ENCODE measurements around the gene HPSE2.
"Not testable (repeated sequence)": the region's sequence is repeated elsewhere in the genome, so short reads cannot be mapped to it uniquely, and the experiment has no call there.

The HPSE2 gene

DNA sequence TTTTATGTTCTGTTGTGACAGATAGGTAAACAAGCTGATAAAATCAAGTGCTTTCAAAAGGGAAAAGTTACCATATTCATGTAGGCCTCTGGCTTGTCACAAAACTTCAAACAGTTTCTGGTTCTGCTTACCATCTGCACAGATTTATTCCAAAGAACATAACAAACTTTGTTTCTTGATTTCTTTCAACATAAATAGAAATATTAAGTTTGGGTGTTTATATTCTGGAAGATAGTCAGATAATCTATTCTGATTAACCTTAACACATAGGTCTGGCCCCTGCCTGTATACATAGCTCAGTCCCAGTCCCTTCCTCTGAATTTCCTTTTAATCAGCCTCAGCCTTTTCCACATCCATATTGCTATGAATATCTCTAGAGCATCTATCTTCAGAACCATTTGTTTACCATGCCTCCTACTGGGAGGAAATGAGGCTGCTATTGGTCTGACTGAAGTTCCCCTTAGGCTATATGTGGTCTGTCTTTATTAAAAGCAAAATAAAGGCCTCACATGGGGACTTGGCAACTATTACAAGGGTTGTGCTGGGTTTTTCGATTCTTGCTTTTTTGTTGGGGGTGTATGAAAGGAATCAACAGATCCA, 319.0 kb downstream of the HPSE2 start:
- no peak for DNase-seq

DNA sequence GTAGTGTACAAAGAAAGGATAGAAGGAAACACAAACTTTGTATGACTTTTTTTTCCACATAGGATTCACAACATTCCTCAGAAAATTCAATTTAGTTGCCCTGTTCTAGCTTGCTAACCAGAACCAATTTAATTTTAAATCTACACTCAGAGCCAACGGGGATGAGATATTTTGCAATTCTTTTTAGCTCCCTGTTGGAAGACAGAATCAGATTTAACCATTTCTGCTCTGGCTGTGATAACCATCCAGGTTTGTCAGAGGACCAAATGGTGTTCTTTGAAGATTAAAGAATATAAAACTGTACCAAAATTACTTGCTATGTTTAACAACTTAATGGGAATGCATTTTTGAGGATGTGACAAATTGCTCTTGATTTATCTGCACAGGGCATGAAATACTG, 319.7 kb downstream of the HPSE2 start:
- no peak for DNase-seq

DNA sequence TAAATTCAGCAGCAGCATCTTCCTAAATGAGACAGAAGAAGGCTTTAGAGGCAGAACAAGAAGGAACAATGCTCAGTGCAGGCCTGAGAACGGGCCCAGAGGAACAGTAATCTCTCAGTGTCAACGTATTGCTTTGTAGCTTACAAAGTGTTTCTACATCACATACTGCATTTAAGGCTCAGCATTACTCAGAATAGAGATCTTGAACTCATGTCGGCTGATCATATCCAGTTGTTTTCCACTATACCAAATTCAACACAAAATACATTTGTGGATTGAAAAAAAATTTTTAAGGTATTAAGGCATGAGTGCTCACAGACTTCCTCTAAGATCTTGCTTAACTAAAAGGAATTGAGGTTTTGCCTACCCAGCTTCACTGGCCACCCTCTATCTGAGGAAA, 325.1 kb downstream of the HPSE2 start:
- no peak for DNase-seq

DNA sequence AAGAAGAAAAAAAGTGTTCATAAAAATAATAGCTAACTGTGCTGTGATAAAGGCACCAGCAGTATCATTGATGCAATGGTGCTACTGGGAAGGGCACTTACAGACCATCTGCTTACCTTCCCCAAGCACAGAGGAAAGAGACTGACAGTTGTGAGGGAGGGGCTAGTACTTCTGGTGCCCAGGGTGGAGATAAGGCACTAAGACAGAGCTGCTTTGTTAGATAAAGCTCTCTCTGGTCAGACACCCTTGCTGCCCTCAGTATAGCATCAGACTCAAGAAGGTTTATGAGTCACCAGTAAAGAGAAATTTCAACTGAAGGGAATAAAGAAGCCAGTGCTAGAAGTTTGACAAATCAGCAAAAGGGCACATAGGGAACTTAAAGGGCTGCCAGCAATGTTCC, 325.6 kb downstream of the HPSE2 start:
- DNase-seq = no peak

DNA sequence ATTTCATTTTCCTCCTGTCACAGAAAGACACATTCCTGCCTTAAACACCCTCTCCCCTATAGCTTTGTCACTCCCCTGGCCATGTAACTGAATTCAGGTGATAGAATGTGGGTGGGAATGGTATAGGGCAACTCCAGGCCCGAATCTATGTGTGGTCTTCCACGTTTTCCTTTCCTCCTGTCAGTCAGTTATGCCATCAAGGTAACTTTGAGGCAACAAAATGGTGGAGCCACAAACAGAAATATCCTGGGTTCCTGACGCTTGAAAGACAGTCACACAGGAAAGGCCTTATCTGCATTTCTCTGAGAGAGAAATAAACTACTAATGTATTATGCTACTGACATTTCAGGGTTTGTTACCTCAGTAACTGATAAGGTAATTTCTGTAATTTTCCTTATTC, 326.8 kb downstream of the HPSE2 start:
- no peak for DNase-seq

DNA sequence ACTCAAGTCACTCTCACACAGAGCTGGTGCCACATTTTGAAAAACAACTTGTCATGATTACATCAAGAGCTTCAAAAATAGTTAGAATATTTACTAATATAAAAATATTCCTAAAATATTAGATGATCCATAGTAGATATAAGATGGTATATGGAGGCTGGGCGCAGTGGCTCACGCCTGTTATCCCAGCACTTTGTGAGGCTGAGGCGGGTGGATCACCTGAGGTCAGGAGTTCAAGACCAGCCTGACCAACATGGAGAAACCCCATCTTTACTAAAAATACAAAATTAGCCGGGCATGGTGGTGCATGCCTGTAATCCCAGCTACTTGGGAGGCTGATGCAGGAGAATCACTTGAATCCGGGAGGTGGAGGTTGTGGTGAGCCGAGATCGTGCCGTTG, 327.4 kb downstream of the HPSE2 start:
- not testable (repeated sequence) for DNase-seq

DNA sequence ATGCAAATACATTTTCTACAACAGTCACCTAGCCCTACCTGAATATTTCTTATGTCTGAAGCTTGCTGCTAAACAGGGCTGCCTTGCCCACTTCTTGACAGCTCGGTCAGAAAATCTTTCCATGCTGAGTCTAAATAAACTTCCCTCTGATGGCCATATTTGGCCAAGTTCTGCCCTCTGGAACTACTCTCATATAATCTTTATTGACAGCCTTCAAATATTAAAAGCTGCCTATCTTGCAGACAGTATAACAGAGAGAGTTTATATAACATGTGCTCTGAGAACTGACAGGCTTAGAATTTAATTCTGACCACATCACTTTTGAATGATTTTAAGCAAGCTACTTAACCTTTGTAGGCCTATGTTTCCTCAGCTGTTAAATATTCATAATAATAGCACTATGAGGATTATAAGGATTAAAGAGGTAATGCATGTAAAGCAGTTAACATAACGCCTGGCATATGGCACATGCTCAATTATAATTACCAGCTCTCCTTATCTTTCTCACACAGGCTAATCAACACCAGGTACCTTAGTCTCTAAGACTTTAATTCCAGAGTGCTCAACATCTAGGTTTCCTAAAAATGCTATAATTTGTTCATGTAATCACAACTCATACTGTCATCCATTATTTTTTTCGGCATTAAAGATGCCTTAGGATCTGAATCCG, 334.1 kb downstream of the HPSE2 start:
- no peak for DNase-seq

DNA sequence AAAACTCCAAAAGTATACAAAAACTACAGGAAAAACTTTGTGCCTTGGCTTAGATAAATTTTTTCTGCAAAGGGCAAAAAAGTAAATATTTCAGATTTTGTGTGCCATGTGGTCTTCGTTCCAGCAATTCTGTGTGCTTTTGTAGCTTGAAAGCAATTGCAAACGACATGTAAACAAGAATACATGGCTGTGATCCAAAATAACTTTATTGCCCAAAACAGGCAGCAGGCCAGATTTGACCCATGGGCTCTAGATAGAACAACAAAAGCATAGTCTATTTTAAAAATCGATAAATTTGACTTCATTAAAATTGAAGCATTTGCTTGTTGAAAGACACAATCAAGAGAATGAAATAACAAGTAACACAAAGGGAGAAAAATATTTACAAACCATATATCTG, 336.6 kb downstream of the HPSE2 start:
- no peak for DNase-seq

DNA sequence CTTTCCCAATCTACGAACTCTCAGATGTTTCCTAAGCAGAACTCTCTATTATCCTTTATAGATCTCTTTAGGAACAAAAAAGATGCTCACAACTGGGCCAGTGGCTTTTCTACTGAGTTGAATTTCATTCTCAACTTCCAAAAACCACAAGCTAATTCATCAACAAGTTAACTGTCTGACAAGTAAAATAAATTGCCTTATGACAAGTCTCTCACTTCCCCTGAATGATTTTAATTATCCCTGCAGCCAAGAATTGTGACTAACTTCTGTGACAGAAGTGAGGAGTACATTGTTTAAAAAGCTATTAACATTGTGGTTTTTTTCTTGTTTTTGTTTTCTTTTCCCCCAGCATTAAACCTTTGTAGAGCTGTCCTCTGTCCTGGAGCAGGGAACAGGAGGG, 343.1 kb downstream of the HPSE2 start:
- DNase-seq = no peak

DNA sequence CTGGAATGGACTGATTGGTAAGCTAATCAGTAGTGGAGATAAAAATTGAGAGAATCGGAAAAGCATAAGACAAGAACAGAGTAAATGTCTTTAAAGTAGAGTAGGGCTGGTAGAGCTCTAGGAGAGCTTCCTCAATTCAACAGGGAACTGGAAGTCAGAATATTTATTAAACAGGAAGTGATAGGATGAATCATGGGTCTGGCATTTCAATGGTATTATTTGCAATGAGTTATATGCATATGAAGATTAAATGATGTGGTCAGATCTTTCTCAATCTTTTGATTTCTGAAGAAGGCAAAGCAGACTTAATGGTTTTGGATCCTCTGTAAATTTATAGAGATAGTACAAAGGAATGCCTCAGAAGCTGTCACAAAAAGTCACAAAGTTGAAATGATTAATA, 349.0 kb downstream of the HPSE2 start:
- no peak for DNase-seq

DNA sequence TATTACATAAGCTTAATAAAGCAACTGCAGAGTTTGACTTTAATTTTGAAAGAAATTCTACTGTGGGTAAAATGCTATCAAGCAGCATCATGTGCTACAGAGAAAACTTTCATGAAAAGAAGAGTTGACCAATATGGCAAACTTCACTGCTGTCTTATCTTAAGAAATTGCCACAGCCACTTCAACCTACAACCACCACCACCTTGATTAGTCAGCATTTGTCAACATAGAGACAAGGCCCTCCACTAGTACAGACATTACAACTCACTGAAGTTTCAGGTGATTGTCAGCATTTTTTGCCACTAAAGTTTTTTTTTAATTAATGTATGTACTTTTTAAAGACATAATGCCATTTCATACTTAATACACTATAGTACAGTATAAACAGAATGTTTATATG, 350.3 kb downstream of the HPSE2 start:
- DNase-seq = no peak

DNA sequence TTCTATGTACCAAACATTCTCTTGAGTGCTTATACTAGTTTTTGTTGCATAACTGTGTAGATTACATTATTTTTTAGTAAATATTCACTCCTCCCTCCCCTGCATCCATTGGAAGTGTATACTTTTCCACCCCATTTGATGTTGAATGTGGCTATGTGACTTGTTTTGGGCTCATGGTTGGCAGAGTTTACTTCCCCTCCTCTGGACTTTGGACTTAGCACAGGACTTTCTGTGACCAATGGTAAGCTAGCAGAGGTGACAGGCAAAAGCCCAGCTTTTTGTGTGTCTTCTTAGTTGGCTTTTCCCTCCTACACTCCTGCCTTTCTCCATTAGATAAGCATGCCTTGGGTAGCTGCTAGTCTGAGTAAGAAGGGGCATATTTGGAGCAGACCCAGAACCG, 353.9 kb downstream of the HPSE2 start:
- no peak for DNase-seq

DNA sequence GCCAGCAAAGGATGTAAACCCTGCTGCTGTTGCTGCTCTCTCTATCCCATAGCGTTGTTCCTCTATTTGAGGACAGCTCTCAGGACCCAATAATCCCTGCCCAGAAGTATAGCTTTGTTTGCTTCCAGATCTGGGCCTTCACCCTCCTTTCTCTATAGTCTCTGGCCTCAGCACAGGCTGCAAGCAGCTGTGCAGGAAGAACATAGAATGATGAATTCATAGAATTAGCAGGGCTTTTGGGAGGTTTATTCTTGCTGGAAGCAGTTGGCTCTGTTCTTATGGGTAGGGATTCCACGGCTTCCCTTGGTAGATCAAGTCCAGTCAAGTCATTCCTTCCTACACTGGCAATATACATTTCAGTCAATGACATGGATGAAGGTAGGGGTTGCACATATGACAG, 354.7 kb downstream of the HPSE2 start:
- DNase-seq = no peak

DNA sequence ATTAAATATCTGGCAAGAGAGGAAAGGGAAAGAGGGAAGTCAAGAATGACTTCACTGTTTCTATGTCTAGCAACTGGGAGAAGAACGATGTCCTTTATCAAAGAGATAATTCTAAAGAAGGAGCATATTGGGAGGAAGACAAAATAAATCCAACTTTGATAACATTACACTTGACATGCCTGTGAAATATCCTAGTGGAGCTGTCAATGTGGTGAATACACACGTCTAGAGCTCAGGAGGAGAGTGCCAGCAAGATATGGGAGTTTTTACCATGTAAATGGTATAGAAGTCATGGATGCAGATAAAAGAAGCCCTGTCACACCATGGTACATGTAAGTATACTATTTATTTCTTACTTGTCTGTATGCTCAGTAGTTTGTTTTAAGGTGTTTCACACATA, 356.7 kb downstream of the HPSE2 start:
- DNase-seq = no peak

DNA sequence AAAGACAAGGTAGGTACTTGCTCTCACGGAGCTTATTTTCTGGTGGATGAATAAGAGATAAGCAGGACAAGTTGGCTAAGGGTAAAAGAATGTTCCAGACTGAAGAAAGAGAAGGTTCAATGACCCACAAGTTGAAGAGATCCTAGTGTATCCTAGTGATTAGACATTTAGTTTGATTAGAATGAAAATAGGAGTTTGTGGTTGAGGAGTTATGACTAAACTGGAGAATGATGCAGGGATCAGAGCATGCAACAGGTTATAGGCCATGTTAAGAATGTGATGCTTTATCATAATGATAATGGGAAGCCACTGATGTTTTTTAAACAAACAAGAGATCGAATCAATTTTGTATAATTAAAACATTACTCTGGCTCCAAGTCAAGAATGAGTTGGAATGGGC, 357.2 kb downstream of the HPSE2 start:
- DNase-seq = no peak

DNA sequence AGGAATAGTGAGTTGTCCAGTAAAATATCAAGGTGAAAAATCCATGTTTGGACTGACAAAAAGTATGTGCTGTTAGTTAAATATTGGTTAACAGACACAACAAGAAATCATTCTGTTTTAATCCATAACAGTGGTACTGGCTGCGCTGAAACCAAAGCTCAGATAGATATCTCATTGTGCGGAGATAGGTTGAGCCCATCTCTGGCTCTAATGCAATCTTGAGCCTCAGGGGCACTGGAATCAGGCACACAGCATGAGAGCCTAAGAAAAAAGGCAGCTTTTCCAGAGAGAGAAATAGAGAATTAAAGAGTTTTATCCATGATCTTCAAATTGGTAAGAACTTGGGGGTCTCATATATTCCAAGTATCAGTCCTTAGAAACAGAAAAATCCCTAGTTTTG, 373.7 kb downstream of the HPSE2 start:
- no peak for DNase-seq

DNA sequence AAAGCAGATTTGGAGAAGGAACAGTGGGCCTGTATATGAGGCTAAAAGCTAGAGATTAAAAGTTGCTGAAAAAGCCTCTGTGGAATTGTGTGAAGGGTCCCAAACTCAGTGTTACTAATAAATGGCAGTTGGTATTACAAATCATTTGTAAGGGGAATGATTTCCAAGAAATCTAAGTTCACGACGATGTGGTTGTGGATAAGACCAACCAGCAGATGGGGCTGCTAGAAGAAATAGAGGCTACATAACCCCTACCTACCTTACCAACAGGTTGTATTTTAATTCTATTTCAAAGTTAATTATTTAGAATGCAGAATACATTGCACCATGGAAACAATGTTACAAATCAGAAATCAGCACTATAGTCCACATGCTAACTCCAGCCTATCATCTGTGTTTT, 377.1 kb downstream of the HPSE2 start:
- no peak for DNase-seq

DNA sequence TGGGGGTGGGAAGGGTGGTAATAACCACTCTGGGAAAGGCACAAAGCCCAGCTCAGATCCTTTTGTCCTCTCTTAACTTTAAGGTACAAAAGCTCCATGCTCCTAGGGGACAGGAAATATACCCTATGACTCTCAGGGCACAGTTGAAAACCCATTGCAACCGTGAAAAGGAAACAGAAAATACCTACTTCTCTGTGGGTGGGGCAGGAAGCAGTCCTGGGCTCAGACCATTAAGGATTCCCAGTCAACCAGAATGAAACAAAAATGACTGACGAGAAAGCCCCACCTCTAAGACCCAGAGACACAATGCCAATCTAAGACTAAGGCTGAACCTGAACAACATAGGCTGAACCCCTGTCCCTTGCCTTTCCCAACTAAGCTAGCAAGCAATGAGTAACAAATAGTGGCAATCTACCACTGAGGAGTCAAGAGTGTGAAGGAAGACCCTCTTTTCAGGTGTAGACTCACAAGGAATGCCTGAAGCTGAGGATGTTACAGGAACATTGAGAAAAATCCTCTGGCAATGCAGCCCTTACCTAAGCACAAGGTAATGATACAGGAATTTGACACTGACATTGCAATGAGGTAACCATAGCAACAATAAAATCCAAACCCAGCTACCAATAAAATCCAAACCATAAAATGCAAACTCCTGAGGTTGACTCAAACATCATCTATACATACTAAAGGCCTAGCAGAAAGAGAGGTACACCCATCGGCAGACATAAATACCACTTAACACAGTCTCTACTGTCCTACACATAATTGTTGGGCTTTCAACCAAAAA, 380.1 kb downstream of the HPSE2 start:
- no peak for DNase-seq

DNA sequence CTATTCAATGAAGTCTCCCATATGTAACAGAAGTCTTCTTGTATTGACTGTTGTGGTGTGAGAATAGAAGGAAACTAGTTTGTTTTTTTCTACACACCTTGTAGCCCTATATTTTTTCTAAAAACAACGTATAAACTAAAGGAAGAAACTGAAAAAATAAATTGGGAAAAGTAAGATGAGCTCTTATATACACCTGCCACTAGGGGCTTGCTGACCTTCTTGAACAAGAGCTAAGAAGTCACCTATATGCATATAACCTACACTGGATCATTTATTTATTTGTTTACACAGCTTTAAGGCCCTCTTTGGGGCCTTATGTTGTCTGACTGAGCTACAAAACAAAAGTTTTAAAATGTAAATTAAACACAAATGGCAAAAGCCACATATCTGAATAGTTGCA, 383.0 kb downstream of the HPSE2 start:
- DNase-seq = no peak

DNA sequence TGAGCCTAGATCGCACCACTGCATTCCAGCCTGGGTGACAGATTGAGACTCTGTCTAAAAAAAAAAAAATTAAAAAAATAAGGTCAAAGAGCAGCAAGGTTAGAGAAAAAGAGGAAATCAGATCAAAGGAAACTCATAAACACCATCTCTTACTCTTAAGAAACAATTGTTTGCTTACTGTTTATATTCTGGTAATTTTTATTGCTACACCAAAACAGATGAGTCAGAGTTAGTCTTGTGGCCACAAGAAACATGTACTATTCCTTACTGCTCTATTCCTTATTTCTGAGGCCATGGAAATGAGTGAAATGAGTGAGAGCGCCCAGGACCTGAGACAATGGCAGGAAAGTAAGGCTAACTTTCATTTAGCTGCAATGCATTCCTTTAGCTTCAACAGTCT, 387.3 kb downstream of the HPSE2 start:
- DNase-seq = no peak

DNA sequence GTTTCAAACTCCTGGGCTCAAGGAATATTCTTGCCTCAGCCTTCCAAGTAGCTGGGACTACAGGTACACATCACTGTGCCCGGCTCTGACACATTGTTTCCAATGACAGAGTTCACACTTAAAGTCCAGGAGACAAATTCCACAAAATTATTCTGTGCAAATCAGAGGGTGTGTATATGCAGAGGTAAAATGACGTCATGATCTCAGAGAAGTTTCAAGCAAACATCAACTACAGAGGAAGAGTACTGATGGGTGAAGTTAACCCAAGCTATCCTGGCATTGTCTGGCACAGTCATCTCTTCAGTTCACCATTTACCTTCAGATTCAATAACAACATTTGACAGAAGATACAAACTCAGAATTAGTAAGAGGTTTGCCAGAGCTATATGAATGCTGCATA, 388.9 kb downstream of the HPSE2 start:
- DNase-seq = no peak

DNA sequence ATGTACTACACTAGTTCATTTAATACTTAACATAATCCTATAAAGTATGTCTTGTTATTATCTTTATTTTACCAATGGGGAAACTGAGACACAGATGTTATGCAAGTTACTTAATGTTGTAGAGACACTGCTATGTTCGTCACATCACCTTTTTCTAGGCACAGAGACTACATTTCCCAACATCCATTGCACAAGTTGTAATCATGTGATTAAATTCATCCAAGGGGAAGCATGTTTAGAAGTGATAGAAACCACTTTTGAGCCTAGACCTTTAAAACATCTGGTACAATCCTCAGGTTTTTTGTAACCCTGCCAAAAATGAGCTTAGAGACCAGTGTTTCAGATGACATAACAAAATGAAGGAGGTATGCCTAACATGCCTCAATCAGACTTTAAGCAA, 402.1 kb downstream of the HPSE2 start:
- DNase-seq = no peak

DNA sequence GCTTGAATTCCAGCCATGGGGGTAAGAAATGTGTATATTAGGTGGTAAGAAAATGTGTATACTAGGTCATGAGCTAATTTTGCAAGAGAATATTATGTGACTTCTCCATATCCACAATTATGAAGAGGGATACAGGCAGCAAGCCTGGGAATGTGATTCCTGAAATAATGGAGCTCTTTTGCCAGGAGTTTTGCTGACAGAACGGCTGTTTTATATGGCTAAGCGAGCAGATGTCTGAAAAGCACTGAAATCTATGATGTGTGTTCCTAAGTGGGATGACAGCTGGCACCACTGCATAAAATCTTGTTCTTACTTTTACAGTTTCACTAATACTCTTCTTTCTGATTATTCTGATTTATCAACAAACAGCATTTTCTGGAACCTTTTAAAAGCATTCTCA, 402.9 kb downstream of the HPSE2 start:
- no peak for DNase-seq

DNA sequence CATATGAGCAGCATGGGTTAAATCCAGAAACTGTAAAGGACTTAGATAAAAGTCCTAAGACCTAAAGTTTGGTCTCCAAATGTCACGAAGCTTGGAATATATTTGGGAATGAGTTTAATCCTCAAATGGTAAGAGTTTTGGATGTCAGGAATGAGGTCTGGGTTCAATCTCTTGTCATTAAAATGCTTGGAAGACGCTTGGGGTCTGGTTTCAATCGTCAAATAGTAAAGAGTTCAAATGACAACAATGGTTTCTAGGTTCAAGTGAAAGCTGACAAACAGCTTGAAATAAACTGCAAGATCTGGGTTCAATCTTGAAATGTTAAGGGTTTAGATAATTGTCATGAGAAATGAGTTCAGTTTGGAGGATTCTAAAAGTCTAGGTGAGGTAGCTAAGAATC, 403.5 kb downstream of the HPSE2 start:
- DNase-seq = no peak

DNA sequence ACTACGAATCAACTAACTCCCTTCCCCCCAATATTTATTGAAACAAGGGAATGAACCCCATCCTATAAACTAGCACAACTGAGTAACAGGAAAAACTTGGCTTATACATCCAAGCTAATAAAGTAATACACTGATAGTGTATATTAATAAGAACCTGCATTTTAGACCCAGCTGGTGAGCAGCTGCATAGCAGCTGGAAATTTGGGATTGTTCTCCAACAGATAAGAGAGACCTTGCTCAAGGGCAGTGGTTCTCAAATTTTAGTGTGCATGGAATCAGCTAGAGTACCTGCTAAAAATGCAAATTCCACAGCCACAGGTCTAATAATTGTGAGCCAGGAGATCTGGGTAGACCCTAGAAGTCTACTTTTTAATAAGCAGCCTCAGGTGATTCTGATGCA, 404.3 kb downstream of the HPSE2 start:
- DNase-seq = no peak

Measured in right forelimb (tissue), 1 donor.